Aorta (tissue), 4 donors: Measurements from ENCODE around the gene ZNF71. TPM values are rescaled to one million over a fixed set of nuclear protein-coding genes. Genes with fewer than 3 reads are reported as not detected.

Experiments used
- polyA plus RNA-seq, 2 donors: library from polyadenylated mRNA; stranded (reverse); fragments of 200-250 nt; gene quantifications; one replicate each; pipeline ENCODE4 v1.2.3, GENCODE V29; 2013
- total RNA-seq, 2 donors: library from RNA; stranded (reverse); fragmentation: NEBNext Ultra II Directional; extraction: Animal tissue kit (Norgen Biotek cat#: 25700); gene quantifications; one replicate each; pipeline ENCODE4 v1.2.1, GENCODE V29; 2021
- donor health status: healthy with polysubstance abuse.
- donor health status: Bipolar disorder and iron deficiency.
- donor health status: DM: no; HTN: no; CAD: no.
- donor health status: DM: yes; HTN: yes; CAD: no.

Gene ZNF71
- total and polyA plus RNA-seq, 4 donors, result 2.6 to 10.5 (median 7.3) TPM

Other genes starting within 250 kb of the ZNF71 start
- 1 to 10 TPM; 4.0 TPM for gene ZNF582, start 201.8 kb upstream of the ZNF71 start, total RNA-seq
- 1 to 10 TPM; 4.8 to 6.3 TPM for gene ZNF582, start 201.8 kb upstream of the ZNF71 start, polyA plus RNA-seq
- 1 to 10 TPM; 6.2 to 9.4 TPM for gene ZNF583, start 191.0 kb upstream of the ZNF71 start, total RNA-seq
- gene ZNF583, start 191.0 kb upstream of the ZNF71 start, polyA plus RNA-seq, result 1 to 10 TPM; 3.1 TPM
- gene ZNF667, start 118.0 kb upstream of the ZNF71 start, total RNA-seq, result 1 to 10 TPM; 3.0 to 7.0 TPM
- 1 to 10 TPM; 2.8 to 5.6 TPM for gene ZNF667, start 118.0 kb upstream of the ZNF71 start, polyA plus RNA-seq
- gene ZNF471, start 87.4 kb upstream of the ZNF71 start, total RNA-seq, result 10 to 100 TPM; 11.0 to 12.1 TPM
- 1 to 10 TPM; 2.8 to 4.2 TPM for gene ZNF471, start 87.4 kb upstream of the ZNF71 start, polyA plus RNA-seq
- 10 to 100 TPM; 11.3 to 11.7 TPM for gene ZFP28, start 56.4 kb upstream of the ZNF71 start, total RNA-seq
- 1 to 10 TPM; 2.6 to 7.9 TPM for gene ZFP28, start 56.4 kb upstream of the ZNF71 start, polyA plus RNA-seq
- gene ZNF470, start 27.8 kb upstream of the ZNF71 start, total RNA-seq, result 1 to 10 TPM; 4.8 to 7.1 TPM
- 1 to 10 TPM; 3.3 to 3.4 TPM for gene ZNF470, start 27.8 kb upstream of the ZNF71 start, polyA plus RNA-seq
- gene SMIM17, start 47.9 kb downstream of the ZNF71 start, total RNA-seq, result under 1 TPM; 0.32 to 0.81 TPM
- under 1 TPM in 1 of 2 donors, not detected in 1; 0.28 TPM for gene SMIM17, start 47.9 kb downstream of the ZNF71 start, polyA plus RNA-seq
- gene ZNF835, start 76.5 kb downstream of the ZNF71 start, total RNA-seq, result 1 to 10 TPM; 2.5 to 2.8 TPM
- gene ZNF835, start 76.5 kb downstream of the ZNF71 start, polyA plus RNA-seq, result under 1 TPM; 0.75 to 0.84 TPM
- 10 to 100 TPM; 10.3 to 11.6 TPM for gene PEG3, start 245.4 kb downstream of the ZNF71 start, total RNA-seq
- gene PEG3, start 245.4 kb downstream of the ZNF71 start, polyA plus RNA-seq, result 1 to 10 TPM; 2.3 to 3.5 TPM
- gene ZIM2, start 245.4 kb downstream of the ZNF71 start, total RNA-seq, result under 1 TPM; 0.32 to 0.39 TPM
- not detected for gene ZIM2, start 245.4 kb downstream of the ZNF71 start, polyA plus RNA-seq